SK-N-SH treated with all-trans-retinoic acid at 6 μM for 48 hours (cell line): ENCODE results near the gene KRTAP19-8.

Source experiments
- BACH2 ChIP-seq: fragments of 250-450 bp; sonication (Bioruptor Pico); IDR thresholded peaks from 2 replicates; pipeline ENCODE4 v1.9.0; 2021; ENCODE audit warnings: mild to moderate bottlenecking, borderline replicate concordance
- OSR1 ChIP-seq: fragments of 250-450 bp; sonication (Bioruptor Pico); IDR thresholded peaks from 2 replicates; pipeline ENCODE4 v1.8.0; 2022; ENCODE audit warnings: moderate library complexity, mild to moderate bottlenecking, inconsistent platforms
- RARB ChIP-seq: fragments of 250-450 bp; sonication (Bioruptor Pico); IDR thresholded peaks from 2 replicates; pipeline ENCODE4 v1.8.0; 2021; ENCODE audit warnings: mild to moderate bottlenecking, moderate library complexity
- TF ChIP-seq, protein P1 (sequence below): fragments of 250-450 bp; sonication (Bioruptor Pico); IDR thresholded peaks from 2 replicates; pipeline ENCODE4 v1.5.0; 2020; ENCODE audit warnings: mild to moderate bottlenecking, moderate library complexity

DNA sequence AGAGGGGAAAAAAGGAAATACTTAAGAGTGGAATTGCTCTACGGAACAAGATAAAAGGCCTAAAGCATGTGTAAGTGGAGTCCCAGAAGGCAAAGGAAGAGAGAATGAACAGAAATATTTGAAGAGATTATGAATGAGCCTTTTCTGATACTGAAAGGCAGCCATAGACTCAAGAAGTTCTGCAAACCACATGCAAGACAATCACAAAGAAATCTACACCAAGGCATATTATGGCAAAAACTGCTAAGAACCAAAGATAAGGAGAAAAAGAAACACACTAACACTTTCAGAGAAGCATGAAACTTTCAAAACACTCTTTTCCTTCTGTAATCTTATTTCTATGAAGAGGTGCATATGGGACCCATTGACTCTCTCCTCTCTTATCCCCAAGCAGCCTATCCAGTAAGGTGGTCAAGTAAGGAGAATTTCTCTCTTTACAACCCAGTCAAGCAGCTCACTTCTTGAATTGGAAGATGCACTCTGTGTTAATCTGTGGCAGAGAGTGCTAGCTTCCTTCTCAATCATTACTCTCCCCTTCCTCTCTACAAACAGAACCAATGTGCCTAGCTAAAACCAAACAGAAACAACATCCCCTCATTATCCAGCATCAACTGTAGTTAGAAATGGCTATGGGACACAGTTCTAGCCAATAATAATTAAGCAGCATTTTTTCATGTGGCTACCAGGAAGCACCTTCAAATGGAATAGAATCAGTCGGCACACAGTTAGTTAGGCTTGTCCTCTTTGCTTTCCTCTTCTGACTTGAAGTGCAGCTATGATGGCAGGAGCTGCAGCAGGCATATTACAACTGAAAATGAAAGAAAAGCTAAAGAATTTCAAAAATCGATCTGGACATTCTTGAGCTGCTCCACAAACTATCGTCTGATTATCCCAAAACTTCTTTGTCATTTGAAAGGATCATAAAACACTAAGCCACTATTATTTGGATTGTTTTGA lies 25.9 kb downstream of the KRTAP19-8 start:
- TF ChIP-seq OSR1 (no peak), RARB (CRISPR knock-in tag) (no peak), BACH2 (CRISPR knock-in tag) (no peak)
- TF ChIP-seq, protein P1, sequence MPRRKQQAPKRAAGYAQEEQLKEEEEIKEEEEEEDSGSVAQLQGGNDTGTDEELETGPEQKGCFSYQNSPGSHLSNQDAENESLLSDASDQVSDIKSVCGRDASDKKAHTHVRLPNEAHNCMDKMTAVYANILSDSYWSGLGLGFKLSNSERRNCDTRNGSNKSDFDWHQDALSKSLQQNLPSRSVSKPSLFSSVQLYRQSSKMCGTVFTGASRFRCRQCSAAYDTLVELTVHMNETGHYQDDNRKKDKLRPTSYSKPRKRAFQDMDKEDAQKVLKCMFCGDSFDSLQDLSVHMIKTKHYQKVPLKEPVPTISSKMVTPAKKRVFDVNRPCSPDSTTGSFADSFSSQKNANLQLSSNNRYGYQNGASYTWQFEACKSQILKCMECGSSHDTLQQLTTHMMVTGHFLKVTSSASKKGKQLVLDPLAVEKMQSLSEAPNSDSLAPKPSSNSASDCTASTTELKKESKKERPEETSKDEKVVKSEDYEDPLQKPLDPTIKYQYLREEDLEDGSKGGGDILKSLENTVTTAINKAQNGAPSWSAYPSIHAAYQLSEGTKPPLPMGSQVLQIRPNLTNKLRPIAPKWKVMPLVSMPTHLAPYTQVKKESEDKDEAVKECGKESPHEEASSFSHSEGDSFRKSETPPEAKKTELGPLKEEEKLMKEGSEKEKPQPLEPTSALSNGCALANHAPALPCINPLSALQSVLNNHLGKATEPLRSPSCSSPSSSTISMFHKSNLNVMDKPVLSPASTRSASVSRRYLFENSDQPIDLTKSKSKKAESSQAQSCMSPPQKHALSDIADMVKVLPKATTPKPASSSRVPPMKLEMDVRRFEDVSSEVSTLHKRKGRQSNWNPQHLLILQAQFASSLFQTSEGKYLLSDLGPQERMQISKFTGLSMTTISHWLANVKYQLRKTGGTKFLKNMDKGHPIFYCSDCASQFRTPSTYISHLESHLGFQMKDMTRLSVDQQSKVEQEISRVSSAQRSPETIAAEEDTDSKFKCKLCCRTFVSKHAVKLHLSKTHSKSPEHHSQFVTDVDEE (CRISPR knock-in tag): no peak
